H1 (cell line): Measurements from ENCODE around the gene MCFD2. TPM values are rescaled to one million over a fixed set of nuclear protein-coding genes. Genes with fewer than 3 reads are reported as not detected.

ENCODE experiments used
- CTCF ChIA-PET: fragments of 300-600 bp; sonication (Branson Sonifier 250); formaldehyde crosslinking; loops from one replicate; lab custom pipeline; 2021; ENCODE audit not compliant: partially characterized antibody; lab: Charles Lee
- POLR2A ChIA-PET: fragments of 300-600 bp; sonication (Branson Sonifier 250); formaldehyde crosslinking; loops from one replicate; lab custom pipeline; 2021; ENCODE audit warnings: inconsistent platforms; ENCODE audit not compliant: partially characterized antibody; lab: Charles Lee
- DNase-seq, 2 experiments: peaks; one replicate each; pipeline versions ENCODE4 v3.0.0 to v3.0.0-alpha.2; 2010 to 2022; ENCODE audit warnings: low spot score in 2 of 2, low read depth in 1 of 2, mixed read lengths in 1 of 2
- FAIRE-seq: peaks from 2 replicates; lab custom pipeline; 2011; peaks lifted over from hg19 to GRCh38; lab: Jason Lieb, UNC
- H2AFZ ChIP-seq: 2 replicates; pipeline ENCODE4 v1.8.1; 2012; ENCODE audit warnings: low read length, inconsistent platforms
- H2AK5ac ChIP-seq: 2 replicates; pipeline ENCODE4 v1.6.1; 2013; ENCODE audit warnings: low read depth, low read length
- H2BK120ac ChIP-seq: replicated peaks from 2 replicates; pipeline ENCODE3; 2013; ENCODE audit warnings: low read depth, low read length, inconsistent platforms
- H2BK12ac ChIP-seq: 2 replicates; pipeline ENCODE4 v1.6.1; 2013; ENCODE audit warnings: low read depth, low read length
- H2BK15ac ChIP-seq: 2 replicates; pipeline ENCODE4 v1.6.1; 2013; ENCODE audit warnings: low read length
- H2BK20ac ChIP-seq: 2 replicates; pipeline ENCODE4 v1.6.1; 2013; ENCODE audit warnings: low read length
- H2BK5ac ChIP-seq: 2 replicates; pipeline ENCODE4 v1.6.1; 2013; ENCODE audit warnings: low read depth, low read length
- H3K14ac ChIP-seq: 2 replicates; pipeline ENCODE4 v1.6.1; 2013; ENCODE audit warnings: inconsistent platforms; ENCODE audit not compliant: insufficient read length
- H3K18ac ChIP-seq: 2 replicates; pipeline ENCODE4 v1.6.1; 2013; ENCODE audit warnings: low read length; ENCODE audit errors: extremely low read depth
- H3K23ac ChIP-seq: 2 replicates; pipeline ENCODE4 v1.6.1; 2013; ENCODE audit warnings: inconsistent platforms; ENCODE audit not compliant: insufficient read length
- H3K23me2 ChIP-seq: 2 replicates; pipeline ENCODE4 v1.6.1; 2013; ENCODE audit warnings: low read depth, low read length
- H3K27ac ChIP-seq: 2 replicates; pipeline ENCODE4 v1.6.1; 2011; ENCODE audit warnings: low read depth, low read length, inconsistent platforms
- H3K27me3 ChIP-seq, 4 experiments: replicated peaks in 1 of 4; 1 replicate in 1 of 4; 2 replicates in 3 of 4; pipeline versions ENCODE4 v1.6.1 to v1.8.1; 2011 to 2013; ENCODE audit warnings: low read length in 3 of 4, mild to moderate bottlenecking in 3 of 4, inconsistent platforms in 2 of 4, mixed read lengths in 2 of 4, moderate library complexity in 1 of 4; ENCODE audit not compliant: control insufficient read depth in 3 of 4, insufficient read depth in 3 of 4; ENCODE audit errors: extremely low read depth in 1 of 4
- H3K36me3 ChIP-seq, 4 experiments: 2 replicates each; pipeline versions ENCODE4 v1.6.1 to v1.8.1; 2011 to 2013; ENCODE audit warnings: mild to moderate bottlenecking in 4 of 4, low read length in 3 of 4, moderate library complexity in 2 of 4, control low read depth in 1 of 4, inconsistent platforms in 1 of 4; ENCODE audit not compliant: insufficient read depth in 4 of 4, control insufficient read depth in 2 of 4
- H3K4ac ChIP-seq: replicated peaks from 2 replicates; pipeline ENCODE3; 2013; ENCODE audit warnings: low read length, low read depth, mixed read lengths, inconsistent platforms; ENCODE audit not compliant: insufficient read length
- H3K4me1 ChIP-seq, 4 experiments: replicated peaks in 1 of 4; 1 replicate in 1 of 4; 2 replicates in 3 of 4; pipeline versions ENCODE4 v1.6.1 to v1.8.1; 2011 to 2013; ENCODE audit warnings: low read length in 3 of 4, inconsistent platforms in 2 of 4, mixed read lengths in 1 of 4; ENCODE audit not compliant: insufficient read depth in 4 of 4, control insufficient read depth in 3 of 4
- H3K4me2 ChIP-seq, 2 experiments: 2 replicates each; pipeline versions ENCODE4 v1.6.1 to v1.8.1; 2011 to 2013; ENCODE audit warnings: low read depth in 2 of 2, low read length in 2 of 2, control low read depth in 1 of 2, inconsistent platforms in 1 of 2, mild to moderate bottlenecking in 1 of 2; ENCODE audit not compliant: insufficient read depth in 1 of 2
- H3K4me3 ChIP-seq, 4 experiments: fragments of 200-600, 300-600 bp in 1 of 4; sonication (generic), shearing (Covaris generic), sonication (Bioruptor Twin) in 1 of 4; 2 replicates each; pipeline versions ENCODE4 v1.5.1 to v1.8.1; 2011 to 2016; ENCODE audit warnings: low read length in 4 of 4, low read depth in 3 of 4, control low read depth in 2 of 4, inconsistent platforms in 2 of 4, mild to moderate bottlenecking in 2 of 4, mixed read lengths in 1 of 4, moderate library complexity in 1 of 4; ENCODE audit not compliant: insufficient read depth in 2 of 4; ENCODE audit errors: extremely low read depth in 1 of 4
- H3K56ac ChIP-seq: replicated peaks from 2 replicates; pipeline ENCODE3; 2013; ENCODE audit warnings: low read depth, mild to moderate bottlenecking, mixed read lengths, low read length, inconsistent platforms; ENCODE audit not compliant: insufficient read length
- H3K79me1 ChIP-seq: 2 replicates; pipeline ENCODE4 v1.6.1; 2013; ENCODE audit warnings: low read depth, low read length, control low read depth
- H3K79me2 ChIP-seq, 2 experiments: 2 replicates each; pipeline versions ENCODE4 v1.6.1 to v1.8.1; 2012 to 2013; ENCODE audit warnings: low read length in 2 of 2, mild to moderate bottlenecking in 2 of 2, inconsistent platforms in 1 of 2; ENCODE audit not compliant: insufficient read depth in 2 of 2, control insufficient read depth in 1 of 2
- H3K9ac ChIP-seq, 4 experiments: replicated peaks in 1 of 4; 1 replicate in 1 of 4; 2 replicates in 3 of 4; pipeline versions ENCODE4 v1.6.1 to v1.8.1; 2011 to 2013; ENCODE audit warnings: low read depth in 3 of 4, low read length in 3 of 4, control low read depth in 2 of 4, mild to moderate bottlenecking in 2 of 4, moderate library complexity in 2 of 4, inconsistent platforms in 1 of 4; ENCODE audit errors: extremely low read depth in 1 of 4
- H3K9me3 ChIP-seq, 2 experiments: 2 replicates each; pipeline versions ENCODE4 v1.6.1 to v1.8.1; 2012 to 2013; ENCODE audit warnings: mild to moderate bottlenecking in 2 of 2, moderate library complexity in 2 of 2, control low read depth in 1 of 2, inconsistent platforms in 1 of 2, low read depth in 1 of 2, low read length in 1 of 2, mixed read lengths in 1 of 2; ENCODE audit not compliant: insufficient read depth in 2 of 2
- H4K20me1 ChIP-seq, 2 experiments: replicated peaks in 1 of 2; 2 replicates each; pipeline versions ENCODE3 to v1.8.1; 2011 to 2013; ENCODE audit warnings: inconsistent platforms in 2 of 2, low read length in 2 of 2, mild to moderate bottlenecking in 1 of 2; ENCODE audit not compliant: insufficient read depth in 2 of 2, control insufficient read depth in 1 of 2
- H4K5ac ChIP-seq: 2 replicates; pipeline ENCODE4 v1.6.1; 2013; ENCODE audit warnings: low read length, low read depth, mixed read lengths, inconsistent platforms; ENCODE audit not compliant: insufficient read length
- H4K8ac ChIP-seq: 2 replicates; pipeline ENCODE4 v1.8.0; 2013; ENCODE audit warnings: mild to moderate bottlenecking, moderate library complexity, low read length, inconsistent platforms; ENCODE audit not compliant: insufficient read depth; ENCODE audit errors: extremely low read depth
- H4K91ac ChIP-seq: replicated peaks from 2 replicates; pipeline ENCODE3; 2013; ENCODE audit warnings: low read length, mixed read lengths, inconsistent platforms; ENCODE audit not compliant: insufficient read length
- BRCA1 ChIP-seq: IDR thresholded peaks from 2 replicates; pipeline ENCODE4 v1.6.1; 2012; ENCODE audit warnings: low read depth, low read length, improper control_type of control experiment
- GTF2F1 ChIP-seq: IDR thresholded peaks from 2 replicates; pipeline ENCODE4 v1.6.1; 2012; ENCODE audit warnings: low read depth, low read length, improper control_type of control experiment, borderline replicate concordance
- WGBS, 2 experiments: shearing (Covaris generic) in 1 of 2; methylation state at CpG; one replicate each; pipeline versions ENCODE4 v1.1.6 to v1.1.7; 2013 to 2015; ENCODE audit warnings: low lambda C conversion rate in 2 of 2, mixed read lengths in 2 of 2, inconsistent platforms in 1 of 2, low coverage in 1 of 2, missing lambda C conversion rate in 1 of 2; ENCODE audit not compliant: insufficient replicate concordance in 2 of 2, insufficient coverage in 1 of 2, insufficient read length in 1 of 2; ENCODE audit errors: extremely low coverage in 1 of 2, missing lambda C conversion rate in 1 of 2; 5-methylcytosine and 5-hydroxymethylcytosine counted together
- polyA plus RNA-seq, 7 experiments: library from polyadenylated mRNA; depleted of rRNA in 3 of 7; stranded (reverse) in 5 of 7; unstranded in 2 of 7; fragments of >200 nt in 5 of 7; fragments of 200-250 nt in 2 of 7; gene quantifications; 1 replicate in 5 of 7; 2 replicates in 1 of 7; 4 replicates in 1 of 7; pipeline versions ENCODE4 v1.2.1 to v1.2.3, GENCODE V29; 2011 to 2013; ENCODE audit warnings: missing spikeins in 2 of 7, mixed read lengths in 2 of 7
- total RNA-seq: library from RNA; stranded (reverse); fragmentation: NEBNext Ultra II Directional; extraction: Animal tissue kit (Norgen Biotek cat#: 25700); gene quantifications from 2 replicates; pipeline ENCODE4 v1.2.1, GENCODE V29; 2021

Gene MCFD2
- total and polyA plus RNA-seq, 2 of the 8 experiments (the other 6 are each of a cell fraction or from before 2014, with no cell fraction given) = 35.2 to 76.2 TPM

- Histone ChIP-seq H3K23me2 (no peaks in the 10 kb centered on the region), H3K4ac (no peak overlapping the region), H2BK120ac (no peak overlapping the region), H3K9me3 (no peaks in the 10 kb centered on the region), H2BK12ac (no peak overlapping the region), H4K20me1 (peaks cover 0 to 3% of the 10 kb centered on the region in 2 experiments), H4K5ac (no peak overlapping the region), H4K91ac (no peak overlapping the region), H3K18ac (no peak overlapping the region)
- TF ChIP-seq BRCA1 (no peak), GTF2F1 (no peak)
- TF ChIP-seq, all 59 proteins: peak for 0
- H3K4me1 ChIP-seq = peaks cover 0 to 2% (median 0%) of the 10 kb centered on the region in 4 experiments; a peak in 1 of 7 replicates
- ChIA-PET POLR2A (no interaction called here), CTCF (no interaction called here)
- peaks cover 6% of the 10 kb centered on the region for H3K79me1 ChIP-seq
- no peaks in the 10 kb centered on the region for H3K79me2 ChIP-seq
- DNase-seq = no peak
- no peak overlapping the region for H3K4me3 ChIP-seq
- FAIRE-seq = no peak
- peaks cover 0 to 20% (median 2%) of the 10 kb centered on the region in 4 experiments; a peak in 4 of 8 replicates for H3K36me3 ChIP-seq
- H3K4me2 ChIP-seq = no peak overlapping the region
- H3K9ac ChIP-seq = no peak overlapping the region
- H2AFZ ChIP-seq = no peak overlapping the region
- no peak overlapping the region for H2BK5ac ChIP-seq
- no peaks in the 10 kb centered on the region for H3K27me3 ChIP-seq
- no peak overlapping the region for H4K8ac ChIP-seq
- H2BK15ac ChIP-seq = no peak overlapping the region
- 80% methylated on average over 3 of the region's 3 CpGs; no CpG with 5 or more reads in 1 of the 2 experiments for WGBS, 2 experiments
- no peak overlapping the region for H3K56ac ChIP-seq
- H2BK20ac ChIP-seq = no peak overlapping the region
- H3K14ac ChIP-seq = no peak overlapping the region
- H2AK5ac ChIP-seq = no peak overlapping the region
- no peak overlapping the region for H3K27ac ChIP-seq
- no peak overlapping the region for H3K23ac ChIP-seq
These were observed 36.6 kb upstream of the MCFD2 start for GRCh38 chr2:46952171-46952570.
